HTERT RPE-1 (cell line): ENCODE measurements around the gene SRPK2.
"Not testable (repeated sequence)": the region's sequence is repeated elsewhere in the genome, so short reads cannot be mapped to it uniquely, and the experiment has no call there.

Experiments used
- in situ Hi-C: fragments of 300-500 bp; cut with MboI; formaldehyde crosslinking; loops from 4 replicates; pipeline ENCODE4 v1.14.3; 2020; ENCODE audit warnings: low sequenced_read_pairs

SRPK2 gene

GRCh38 chr7:105345003-105345402 lies 43.7 kb downstream of the SRPK2 start:
- in situ Hi-C loops, result no loop called here

- in situ Hi-C loops, result no loop called here
These were observed 49.1 kb downstream of the SRPK2 start for GRCh38 chr7:105339404-105340323.

DNA sequence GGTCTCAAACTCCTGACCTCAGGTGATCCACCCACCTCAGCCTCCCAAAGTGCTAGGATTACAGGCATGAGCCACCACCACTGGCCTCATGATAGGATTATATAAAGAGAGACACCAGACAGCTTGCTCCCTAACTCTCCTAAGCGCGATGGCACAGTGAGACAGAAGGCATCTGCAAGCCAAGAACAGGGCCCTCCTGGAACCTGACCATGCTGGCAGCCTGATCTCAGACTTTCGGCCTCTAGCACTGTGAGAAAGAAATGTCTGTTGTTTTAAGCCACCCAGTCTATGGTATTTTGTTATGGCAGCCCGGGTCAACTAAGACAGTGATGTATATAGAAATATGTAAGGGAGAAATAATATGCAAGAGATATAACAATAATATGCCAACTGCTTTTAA lies 51.2 kb downstream of the SRPK2 start:
- in situ Hi-C loops, result no loop called here

- in situ Hi-C loops, result no loop called here
These were observed 52.7 kb downstream of the SRPK2 start for GRCh38 chr7:105336009-105336408.

DNA sequence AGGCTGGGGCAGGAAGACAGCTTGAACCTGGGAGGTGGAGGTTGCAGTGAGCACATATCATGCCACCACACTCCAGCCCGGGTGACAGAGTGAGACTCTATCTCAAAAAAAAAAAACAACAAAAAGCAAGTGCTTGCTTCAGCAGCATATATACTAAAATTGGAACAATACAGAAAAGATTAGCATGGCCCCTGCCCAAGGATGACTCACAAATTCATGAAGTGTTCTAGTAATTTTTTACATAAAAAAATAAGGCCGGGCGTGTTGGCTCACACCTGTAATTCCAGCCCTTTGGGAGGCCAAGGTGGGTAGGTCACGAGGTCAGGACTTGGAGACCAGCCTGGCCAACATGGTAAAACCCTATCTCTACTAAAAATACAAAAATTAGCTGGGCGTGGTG lies 56.1 kb downstream of the SRPK2 start:
- in situ Hi-C loops, result not testable (repeated sequence)

GRCh38 chr7:105330526-105330925 lies 58.2 kb downstream of the SRPK2 start:
- in situ Hi-C loops, result no loop called here

DNA sequence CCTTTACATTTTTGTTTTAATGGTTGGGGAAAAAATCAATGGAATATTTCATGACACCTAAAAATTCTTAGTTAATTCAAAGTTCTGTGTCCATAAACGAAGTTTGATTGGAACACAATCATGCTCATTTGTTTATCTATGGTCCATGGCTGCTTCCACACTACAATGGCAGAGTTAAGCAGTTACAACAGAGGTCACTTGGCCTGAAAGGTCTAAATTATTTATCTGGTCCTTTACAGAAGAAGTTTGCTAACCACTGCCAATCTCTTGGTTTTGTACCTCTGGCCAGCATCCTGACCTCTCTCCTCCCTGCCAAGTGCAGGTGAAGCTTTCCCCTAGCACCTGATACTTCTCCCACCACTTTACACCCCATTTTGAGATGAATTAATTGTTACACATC lies 61.5 kb downstream of the SRPK2 start:
- in situ Hi-C loops, result no loop called here

GRCh38 chr7:105325216-105325904 lies 63.4 kb downstream of the SRPK2 start:
- in situ Hi-C loops, result no loop called here

DNA sequence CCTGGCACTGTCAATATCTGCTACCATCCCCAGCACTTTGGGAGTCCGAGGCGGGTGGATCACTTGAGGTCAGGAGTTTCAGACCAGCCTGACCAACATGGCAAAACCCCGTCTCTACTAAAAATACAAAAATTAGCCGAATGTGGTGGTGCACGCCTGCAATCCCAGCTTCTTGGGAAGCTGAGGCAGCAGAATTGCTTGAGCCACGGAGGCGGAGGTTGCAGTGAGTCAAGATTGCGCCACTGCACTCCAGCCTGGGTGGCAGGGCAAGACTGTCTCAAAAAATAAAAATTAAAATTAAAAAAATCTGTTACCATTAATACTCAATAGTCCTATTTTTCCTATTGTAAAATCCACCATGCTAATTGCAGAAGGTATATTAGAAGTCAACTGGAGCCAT lies 64.1 kb downstream of the SRPK2 start:
- in situ Hi-C loops, result not testable (repeated sequence)

DNA sequence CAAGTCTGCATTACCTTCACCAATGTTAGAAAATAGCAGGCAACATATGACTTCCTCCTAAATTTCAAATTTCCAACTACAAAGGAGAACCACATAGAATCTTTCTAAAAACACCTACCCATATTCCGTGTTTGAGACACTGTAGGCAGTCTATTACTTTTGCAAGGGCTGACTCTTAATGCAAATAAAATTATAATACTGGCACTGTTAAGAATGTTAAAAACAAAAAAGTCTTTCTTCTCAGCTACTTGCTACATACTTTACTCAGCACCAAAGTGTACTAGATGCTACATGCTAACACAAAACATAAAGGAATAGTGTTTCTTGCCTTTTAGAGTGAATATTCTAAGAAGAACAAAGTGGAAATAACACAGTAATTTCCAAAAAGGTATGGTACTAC lies 65.4 kb downstream of the SRPK2 start:
- in situ Hi-C loops, result no loop called here

GRCh38 chr7:105322655-105323277 lies 66.0 kb downstream of the SRPK2 start:
- in situ Hi-C loops, result no loop called here

DNA sequence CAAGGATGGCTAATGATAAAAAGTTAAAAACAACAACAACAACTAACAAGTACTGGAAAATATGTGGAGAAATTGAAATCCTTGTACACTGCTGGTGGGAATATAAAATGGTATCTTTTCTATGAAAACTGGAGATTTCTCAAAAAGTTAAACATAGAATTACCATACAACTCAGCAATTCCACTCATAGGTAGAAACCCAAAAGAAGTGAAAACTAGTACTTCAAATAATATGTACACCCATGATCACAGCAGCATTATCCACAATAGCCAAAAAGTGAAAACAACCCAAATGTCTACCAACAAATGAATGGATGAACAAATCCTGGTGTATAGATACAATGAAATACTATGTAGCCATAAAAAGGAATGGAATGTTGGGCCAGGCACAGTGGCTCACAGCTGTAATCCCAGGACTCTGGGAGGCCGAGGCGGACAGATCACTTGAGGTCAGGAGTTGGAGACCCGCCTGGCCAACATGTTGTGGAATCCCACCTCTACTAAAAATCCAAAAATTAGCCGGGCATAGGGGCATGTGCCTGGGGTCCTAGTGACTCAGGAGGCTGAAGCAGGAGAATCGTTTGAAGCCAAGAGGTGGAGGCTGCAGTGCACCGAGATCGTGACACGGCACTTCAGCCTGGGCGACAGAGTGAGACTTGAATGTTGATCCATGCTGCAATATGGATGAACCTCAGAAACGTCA lies 66.8 kb downstream of the SRPK2 start:
- in situ Hi-C loops, result no loop called here

- in situ Hi-C loops, result no loop called here
These were observed 67.8 kb downstream of the SRPK2 start for GRCh38 chr7:105320896-105321295.

DNA sequence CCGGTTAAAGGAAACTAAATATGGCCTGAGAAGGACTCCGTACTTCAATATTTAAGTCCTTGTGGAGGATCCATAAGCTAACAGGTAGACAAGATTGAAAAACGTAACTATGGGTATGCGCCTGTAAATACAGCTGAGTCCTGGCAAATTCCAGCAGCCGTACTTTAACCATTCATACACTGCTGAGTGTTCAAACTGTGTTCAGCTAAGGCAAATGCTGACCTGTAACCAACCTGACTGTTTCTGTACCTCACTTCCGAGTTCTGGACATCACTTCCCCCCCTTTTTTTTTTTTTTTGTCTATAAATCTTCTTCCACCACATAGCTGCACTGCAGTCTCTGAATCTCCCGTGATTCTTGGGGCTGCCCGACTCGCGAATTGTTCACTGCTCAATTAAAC lies 69.1 kb downstream of the SRPK2 start:
- in situ Hi-C loops, result no loop called here

- in situ Hi-C loops, result no loop called here
These were observed 72.0 kb downstream of the SRPK2 start for GRCh38 chr7:105316578-105317344.

GRCh38 chr7:105315357-105315756 lies 73.4 kb downstream of the SRPK2 start:
- in situ Hi-C loops, result no loop called here

DNA sequence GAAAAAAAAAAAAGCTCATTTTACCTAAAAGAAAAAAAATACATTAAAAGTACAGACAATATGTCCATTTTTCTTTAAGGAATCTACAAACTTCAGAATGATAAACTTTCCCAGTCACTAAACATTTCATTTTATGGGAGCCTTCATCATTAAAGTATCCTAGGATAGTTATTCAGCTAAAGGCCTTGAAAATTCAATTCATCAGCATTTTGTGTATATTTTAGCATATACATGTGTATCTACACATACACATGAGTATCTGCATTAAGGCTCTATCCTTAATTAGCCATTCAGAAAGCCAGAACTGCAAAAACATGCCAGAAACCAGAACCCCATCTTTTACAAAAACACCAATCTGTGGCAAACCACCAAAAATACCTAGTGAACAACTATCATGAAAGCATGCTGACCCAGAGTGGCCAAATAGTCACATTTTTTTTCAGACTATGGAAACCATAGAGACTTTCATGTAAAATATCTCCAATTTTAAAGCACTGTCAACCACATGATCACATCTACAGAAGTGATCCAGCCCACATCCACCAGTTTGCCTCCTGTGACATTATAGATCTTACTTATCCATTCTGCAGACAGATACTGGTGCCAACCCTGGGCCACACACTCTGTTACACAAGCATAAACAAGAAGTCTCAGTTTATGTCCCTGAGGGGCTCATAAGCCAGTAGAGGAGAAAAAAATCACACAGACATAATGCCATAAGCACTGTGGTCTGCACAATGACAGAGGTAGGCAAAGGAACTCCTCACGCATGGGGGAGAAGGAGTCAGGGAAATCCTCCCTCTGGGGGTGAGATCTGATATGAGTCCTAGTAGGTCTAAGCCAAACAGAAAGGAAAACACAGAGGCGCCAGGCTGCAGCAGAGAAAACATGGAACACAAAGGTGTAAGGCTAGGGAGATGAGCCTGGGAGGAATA lies 79.2 kb downstream of the SRPK2 start:
- in situ Hi-C loops, result no loop called here

DNA sequence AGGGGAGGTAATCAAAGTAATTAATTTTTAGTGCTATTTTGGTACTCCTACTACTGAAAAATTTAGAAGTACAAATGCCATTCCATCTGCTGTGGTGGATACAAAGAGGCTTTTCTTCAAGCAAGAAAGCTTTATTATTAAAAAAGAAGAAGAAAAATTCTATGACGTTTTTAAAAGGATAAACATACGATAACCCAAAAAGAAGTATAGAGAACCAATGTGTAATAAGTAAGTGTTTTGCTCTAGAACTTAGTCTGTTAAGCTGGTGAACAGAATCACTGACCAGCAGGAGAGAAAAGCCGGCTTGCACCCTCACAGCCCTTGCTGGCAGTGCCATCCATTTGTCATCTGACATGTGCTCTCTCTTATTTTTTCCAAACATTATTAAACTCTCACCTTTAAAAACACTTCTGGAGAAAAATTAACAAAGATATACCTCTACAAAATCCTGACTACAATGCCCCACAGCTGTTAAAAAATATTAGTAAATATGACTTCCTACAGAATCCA lies 81.5 kb downstream of the SRPK2 start:
- in situ Hi-C loops, result no loop called here

DNA sequence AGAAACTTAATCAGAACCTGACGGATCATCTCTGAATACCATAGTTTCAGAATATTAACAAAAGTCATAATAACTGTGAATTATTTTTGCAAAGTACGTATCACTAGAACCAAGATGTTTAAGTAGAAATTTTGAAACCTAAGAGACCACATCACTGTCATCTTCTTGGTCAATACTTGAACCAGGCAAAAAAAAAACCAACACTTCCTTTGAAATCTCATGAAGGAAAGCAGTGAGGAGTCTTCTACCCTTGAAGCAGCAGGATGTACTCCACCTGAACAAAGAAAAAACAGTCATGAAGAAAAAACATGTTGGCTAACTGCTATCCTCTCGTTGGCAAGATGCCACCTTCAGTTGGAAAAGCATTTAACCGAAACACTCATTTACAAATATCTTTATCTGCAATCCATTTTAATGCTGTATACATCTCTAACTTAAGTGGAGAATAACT lies 82.4 kb downstream of the SRPK2 start:
- in situ Hi-C loops, result no loop called here
